Mesenteric fat pad (tissue), 1 donor: ENCODE data around the gene NCS1. TPM values are rescaled to one million over a fixed set of nuclear protein-coding genes. Genes with fewer than 3 reads are reported as not detected.

Experiments
- DNase-seq: peaks from one replicate; pipeline ENCODE4 v3.0.0-alpha.2; 2020; ENCODE audit warnings: low spot score
- total RNA-seq: library from RNA; stranded (reverse); fragmentation: NEBNext Ultra II Directional; extraction: Animal tissue kit (Norgen Biotek cat#: 25700); gene quantifications from one replicate; pipeline ENCODE4 v1.2.1, GENCODE V29; 2021
- donor health status: DM: yes; HTN: yes; CAD: no.

Gene NCS1
- total RNA-seq, 1 donor from 2014 or later: 11.9 TPM

DNA sequence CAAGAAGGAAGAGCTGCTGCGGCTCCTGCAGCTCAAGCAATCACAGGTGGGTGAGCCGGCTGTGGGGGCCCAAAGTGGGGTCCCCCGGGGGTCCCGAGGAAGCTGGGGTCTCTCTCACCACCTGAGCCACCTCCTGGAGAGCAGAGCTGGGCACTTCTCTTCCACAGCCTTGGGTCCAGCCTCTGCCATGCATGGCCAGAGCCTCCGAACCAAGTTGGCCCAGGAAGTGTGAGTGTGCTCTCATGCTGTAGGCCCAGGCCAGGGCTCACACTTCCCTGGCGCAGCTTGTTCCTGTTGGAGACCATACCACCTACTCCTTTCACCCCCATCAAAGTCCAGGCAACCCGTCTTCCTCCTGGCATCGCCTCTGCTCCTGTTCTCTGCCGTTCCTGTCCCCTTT lies 113.1 kb downstream of the NCS1 start:
- no peak for DNase-seq

DNA sequence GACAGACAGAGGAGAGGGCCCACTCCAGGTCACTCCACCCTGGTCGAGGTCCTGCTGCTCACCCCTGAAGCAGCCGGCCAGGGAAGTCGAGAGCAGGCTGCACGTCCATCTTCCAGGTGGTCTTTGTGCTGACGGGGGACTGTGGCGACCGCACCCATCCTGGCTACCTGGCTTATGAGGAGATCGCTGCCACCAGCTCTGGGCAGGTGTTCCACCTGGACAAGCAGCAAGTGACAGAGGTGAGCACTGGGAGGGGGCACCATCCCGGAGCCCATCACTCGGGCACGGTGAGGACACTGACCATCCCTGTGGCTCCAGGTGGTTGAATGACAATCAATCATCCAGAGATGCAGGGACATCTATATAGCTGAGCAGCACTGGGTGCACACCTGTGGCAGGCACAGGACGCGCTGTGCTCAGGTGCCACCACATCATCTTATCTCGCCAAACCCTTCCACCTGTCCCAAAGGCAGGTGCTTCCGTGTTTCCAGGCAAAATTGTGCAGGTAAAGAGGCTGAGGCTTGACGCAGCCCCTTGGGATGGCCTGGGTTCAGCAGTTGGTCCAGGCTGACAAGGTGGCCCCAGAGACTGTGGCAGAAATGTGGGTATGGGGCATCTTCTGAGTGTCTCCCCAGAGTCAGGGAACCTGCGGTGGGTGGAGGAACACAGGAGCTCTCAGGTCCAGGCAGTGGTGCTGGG lies 114.0 kb downstream of the NCS1 start:
- DNase-seq: no peak

Other genes starting within 250 kb of the NCS1 start
- 39.5 TPM for gene FNBP1, start 129.2 kb upstream of the NCS1 start, total RNA-seq
- 33.4 TPM for gene GPR107, start 118.5 kb upstream of the NCS1 start, total RNA-seq
- gene HMCN2, start 93.4 kb downstream of the NCS1 start, total RNA-seq: 3.1 TPM